22Rv1 (cell line): ENCODE results near the gene GALNT18.

Experiments used
- H3K27ac ChIP-seq: fragments of 450-650 bp; 2 replicates; pipeline ENCODE4 v1.5.1; 2017
- ZFX ChIP-seq: fragments of 450-650 bp; IDR thresholded peaks from 2 replicates; pipeline ENCODE4 v1.6.1; 2017; ENCODE audit warnings: antibody characterized with exemption, borderline replicate concordance
- TF ChIP-seq, protein P1 (sequence below): fragments of 450-650 bp; IDR thresholded peaks from 2 replicates; pipeline ENCODE4 v1.5.1; 2017; ENCODE audit warnings: mild to moderate bottlenecking

GALNT18 gene

DNA sequence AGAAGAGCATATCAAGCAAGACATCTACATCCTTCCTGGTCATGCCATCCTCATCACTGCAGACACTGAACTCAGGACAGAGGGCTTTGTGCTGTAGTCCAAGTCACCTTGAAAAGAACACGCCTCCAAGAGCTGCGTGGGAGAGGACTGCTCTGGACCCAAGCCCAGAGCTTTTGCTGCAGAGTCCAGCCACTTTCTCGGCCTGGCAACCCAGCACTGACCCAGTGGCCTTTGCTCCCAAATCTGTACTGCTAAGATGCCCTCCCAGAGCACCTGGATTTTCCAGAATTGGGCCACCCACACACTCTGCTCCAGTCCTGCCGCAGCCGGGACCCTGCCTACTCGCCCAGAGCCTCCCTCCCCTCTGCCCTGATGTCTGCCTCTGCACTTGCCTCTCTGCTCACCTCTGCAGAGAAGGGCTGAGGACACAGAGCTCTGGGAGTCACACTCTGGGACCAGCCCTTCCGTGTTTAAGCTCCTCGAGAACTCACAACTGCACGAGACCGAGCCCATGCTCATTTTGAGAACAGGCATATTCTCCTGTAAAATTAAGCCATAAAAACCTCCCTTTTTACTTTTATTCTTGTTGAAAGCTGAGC, 185.0 kb downstream of the GALNT18 start:
- TF ChIP-seq ZFX = no peak
- TF ChIP-seq, protein P1, sequence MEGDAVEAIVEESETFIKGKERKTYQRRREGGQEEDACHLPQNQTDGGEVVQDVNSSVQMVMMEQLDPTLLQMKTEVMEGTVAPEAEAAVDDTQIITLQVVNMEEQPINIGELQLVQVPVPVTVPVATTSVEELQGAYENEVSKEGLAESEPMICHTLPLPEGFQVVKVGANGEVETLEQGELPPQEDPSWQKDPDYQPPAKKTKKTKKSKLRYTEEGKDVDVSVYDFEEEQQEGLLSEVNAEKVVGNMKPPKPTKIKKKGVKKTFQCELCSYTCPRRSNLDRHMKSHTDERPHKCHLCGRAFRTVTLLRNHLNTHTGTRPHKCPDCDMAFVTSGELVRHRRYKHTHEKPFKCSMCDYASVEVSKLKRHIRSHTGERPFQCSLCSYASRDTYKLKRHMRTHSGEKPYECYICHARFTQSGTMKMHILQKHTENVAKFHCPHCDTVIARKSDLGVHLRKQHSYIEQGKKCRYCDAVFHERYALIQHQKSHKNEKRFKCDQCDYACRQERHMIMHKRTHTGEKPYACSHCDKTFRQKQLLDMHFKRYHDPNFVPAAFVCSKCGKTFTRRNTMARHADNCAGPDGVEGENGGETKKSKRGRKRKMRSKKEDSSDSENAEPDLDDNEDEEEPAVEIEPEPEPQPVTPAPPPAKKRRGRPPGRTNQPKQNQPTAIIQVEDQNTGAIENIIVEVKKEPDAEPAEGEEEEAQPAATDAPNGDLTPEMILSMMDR = no peak

DNA sequence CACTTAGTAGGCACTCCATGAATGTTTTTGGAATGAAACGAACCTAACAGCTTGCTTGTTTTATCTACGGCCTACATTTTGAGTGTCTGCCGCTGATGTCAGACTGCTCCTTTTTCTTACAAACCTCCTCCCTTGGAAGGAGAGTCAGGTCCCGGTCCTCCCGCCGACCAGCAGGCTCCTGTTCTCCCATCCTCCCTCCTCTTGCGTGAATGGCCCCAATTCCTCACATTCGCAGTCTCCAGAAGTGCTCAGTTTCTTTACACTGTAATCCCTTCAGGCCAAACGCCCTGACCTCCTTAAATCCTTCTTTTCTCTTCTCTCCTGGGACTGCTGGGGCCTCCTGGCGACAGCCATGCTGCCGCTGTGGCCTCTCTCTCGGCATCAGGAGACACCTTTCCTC, 186.2 kb downstream of the GALNT18 start:
- TF ChIP-seq, protein P1 = no peak
- H3K27ac ChIP-seq = no peak overlapping the region

More for the DNA sequence above, 185.0 kb downstream of the GALNT18 start:
- no peak overlapping the region for H3K27ac ChIP-seq

DNA sequence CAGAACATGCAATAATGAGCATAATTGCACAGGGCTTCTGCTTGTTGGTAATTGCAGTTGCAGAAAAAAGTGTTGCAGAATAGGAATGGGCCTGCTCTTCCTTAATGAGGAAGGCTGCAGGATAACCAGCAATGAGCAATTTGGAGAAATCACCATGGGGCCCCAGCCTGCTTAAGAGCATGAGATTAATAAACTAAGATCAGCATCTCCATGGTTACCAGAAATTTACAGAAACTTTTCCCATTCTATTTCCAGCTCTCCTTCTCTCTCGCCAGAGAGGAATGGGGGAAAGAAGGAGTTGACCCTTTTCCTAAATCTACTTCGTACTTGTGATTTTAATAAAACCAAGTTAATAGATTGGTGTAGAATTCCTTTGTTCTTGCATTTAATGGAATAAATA, 187.8 kb downstream of the GALNT18 start:
- TF ChIP-seq, protein P1 = no peak
- no peak for TF ChIP-seq ZFX
- H3K27ac ChIP-seq = no peak overlapping the region

DNA sequence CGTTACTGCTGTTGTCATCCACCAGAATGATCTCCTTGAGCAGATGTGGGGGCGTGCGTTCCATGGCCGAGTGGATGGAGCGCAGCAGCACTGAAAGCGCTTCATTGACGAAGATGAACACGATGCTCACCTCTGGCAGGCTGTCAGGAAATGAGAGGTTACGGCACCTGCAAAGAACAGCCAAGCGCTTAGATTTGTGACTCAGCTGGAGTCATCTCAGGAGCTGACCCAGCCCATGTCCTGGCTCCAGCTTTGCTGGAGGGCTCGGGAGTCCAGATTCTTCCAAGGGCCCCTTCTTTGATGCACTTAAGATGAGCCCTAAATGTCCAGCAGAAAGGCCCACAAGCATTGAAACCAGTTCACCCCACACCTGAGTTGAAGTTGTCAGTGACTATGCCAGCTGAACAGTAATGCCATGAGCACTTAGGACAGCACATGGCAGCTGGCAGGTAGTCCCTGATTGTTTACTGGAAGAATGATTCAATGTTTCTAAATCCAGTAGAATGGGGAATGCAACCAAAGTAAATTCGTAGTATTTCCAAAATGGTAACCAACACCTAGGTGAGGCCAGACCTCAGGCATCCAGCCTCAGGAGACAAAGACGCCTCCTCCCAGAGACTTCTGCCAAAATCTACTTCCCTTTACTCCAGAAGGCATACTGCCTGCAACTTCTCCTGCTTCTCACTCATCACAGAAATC, 189.0 kb downstream of the GALNT18 start:
- no peak overlapping the region for H3K27ac ChIP-seq
- no peak for TF ChIP-seq ZFX
- TF ChIP-seq, protein P1 = no peak

DNA sequence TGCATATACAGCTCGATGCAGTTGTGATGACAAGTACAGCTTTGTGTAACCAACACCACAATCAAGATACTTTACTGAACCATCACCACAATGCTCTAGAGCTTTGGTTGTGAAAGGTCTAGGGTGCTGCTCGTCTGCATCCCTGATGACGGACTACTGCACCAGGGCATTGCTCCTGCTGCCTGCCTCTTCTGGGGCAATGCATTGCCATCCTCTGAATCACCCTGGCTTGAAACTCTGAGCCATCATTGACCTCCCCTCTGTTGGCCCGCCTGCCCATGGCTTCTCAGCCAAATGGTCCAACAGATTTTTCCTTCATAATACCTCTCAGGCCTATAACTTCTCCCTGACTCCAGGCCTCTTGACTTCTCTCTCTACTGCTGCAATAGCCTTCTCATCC, 191.4 kb downstream of the GALNT18 start:
- TF ChIP-seq, protein P1 = no peak
- no peak for TF ChIP-seq ZFX
- no peak overlapping the region for H3K27ac ChIP-seq

DNA sequence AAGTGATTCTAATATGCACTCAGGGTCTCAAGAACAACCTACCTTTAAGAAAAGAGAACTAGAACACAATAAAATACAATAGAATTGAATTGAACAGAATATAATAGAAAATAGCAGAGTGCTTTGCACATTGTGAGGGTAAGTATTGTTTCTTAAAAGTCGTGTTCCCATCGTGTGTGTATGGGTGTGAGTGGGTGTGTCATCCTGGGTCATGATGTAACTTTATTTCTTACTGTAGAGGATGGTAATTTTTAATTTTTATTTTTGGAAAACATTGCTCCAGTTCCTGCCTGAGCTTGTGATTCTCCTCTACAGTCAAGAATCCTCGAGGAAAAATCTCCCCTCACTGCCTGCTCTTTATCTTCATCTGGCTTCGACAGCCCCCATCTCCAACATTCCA, 193.1 kb downstream of the GALNT18 start:
- no peak overlapping the region for H3K27ac ChIP-seq
- no peak for TF ChIP-seq ZFX
- TF ChIP-seq, protein P1 = no peak

DNA sequence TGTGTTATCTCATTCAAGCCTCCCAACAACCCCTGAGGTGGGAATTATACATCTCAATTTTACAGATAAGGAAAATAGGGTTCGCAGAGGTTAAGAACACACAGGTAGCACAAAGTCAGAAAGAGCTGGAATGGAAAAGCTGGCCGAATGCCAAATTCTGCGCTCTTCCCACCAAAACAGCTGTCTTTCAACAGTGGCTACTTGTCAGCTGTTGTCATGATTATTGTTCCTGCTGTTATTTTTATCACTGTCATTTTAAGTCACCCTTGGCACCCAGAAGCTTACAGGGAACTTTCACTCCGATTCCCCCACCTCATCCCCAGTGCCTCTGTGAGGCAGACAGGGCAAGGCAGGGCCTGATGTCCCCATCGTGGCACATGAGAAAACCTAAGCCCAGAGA, 194.3 kb downstream of the GALNT18 start:
- TF ChIP-seq, protein P1 = no peak
- no peak for TF ChIP-seq ZFX
- H3K27ac ChIP-seq = no peak overlapping the region
